K562 (cell line): ENCODE data around the gene AMBRA1. TPM values are rescaled to one million over a fixed set of nuclear protein-coding genes. Genes with fewer than 3 reads are reported as not detected.

Experiments
- ATAC-seq: fragments of 200-7000 bp; cut with Tn5 transposase; 3 replicates; pipeline ENCODE4 v1.9.1; 2020; ENCODE audit warnings: moderate library complexity
- BruUV-seq: library from RNA; stranded (reverse); fragments of 400-500 nt; replicated peaks from 2 replicates; lab custom pipeline; 2021; lab: Mats Ljungman, UMichigan
- CTCF ChIA-PET: fragments of 300-600 bp; formaldehyde crosslinking; extraction: SDS; loops from one replicate; lab custom pipeline; 2021; ENCODE audit warnings: low intra/inter-chr PET ratio; lab: Yijun Ruan, JAX
- POLR2A ChIA-PET: fragments of 300-600, 350-650 bp; sonication (Branson Sonifier 250); formaldehyde crosslinking; extraction: SDS; loops from one replicate; lab custom pipeline; 2021; ENCODE audit warnings: antibody characterized with exemption, inconsistent platforms; lab: Yijun Ruan, JAX
- DNase-seq, 4 experiments: peaks; one replicate each; pipeline versions ENCODE4 v3.0.0 to v3.0.0-alpha.2; 2011 to 2018; ENCODE audit warnings: low spot score in 3 of 4, mixed read lengths in 3 of 4; ENCODE audit errors: extremely low read depth in 1 of 4
- FAIRE-seq: peaks from 2 replicates; lab custom pipeline; 2011; peaks lifted over from hg19 to GRCh38; lab: Jason Lieb, UNC
- H2AFZ ChIP-seq: 2 replicates; pipeline ENCODE4 v1.6.0; 2011; ENCODE audit warnings: low read depth, low read length, control low read depth, inconsistent platforms
- H3K27ac ChIP-seq: fragments of 200-600 bp; 3 replicates; pipeline ENCODE4 v1.8.0; 2011; ENCODE audit warnings: low read depth, mild to moderate bottlenecking, control low read depth, inconsistent platforms, low read length, moderate library complexity, mixed read lengths; ENCODE audit errors: extremely low read depth
- H3K27me3 ChIP-seq, 2 experiments: fragments of 300-600 bp in 1 of 2; 2 replicates in 1 of 2; 3 replicates in 1 of 2; pipeline versions ENCODE4 v1.6.0 to v1.8.0; 2011; ENCODE audit warnings: inconsistent platforms in 2 of 2, low read length in 2 of 2, mild to moderate bottlenecking in 1 of 2, mixed read lengths in 1 of 2, moderate library complexity in 1 of 2; ENCODE audit not compliant: control insufficient read depth in 2 of 2, insufficient read depth in 2 of 2
- H3K36me3 ChIP-seq: fragments of 300-600 bp; 3 replicates; pipeline ENCODE4 v1.8.0; 2011; ENCODE audit warnings: mild to moderate bottlenecking, low read length, inconsistent platforms; ENCODE audit not compliant: control insufficient read depth, insufficient read depth
- H3K4me1 ChIP-seq, 2 experiments: fragments of 200-600 bp in 1 of 2; replicated peaks in 1 of 2; 2 replicates in 1 of 2; 3 replicates in 1 of 2; pipeline versions ENCODE4 v1.5.1 to v1.8.0; 2011; ENCODE audit warnings: inconsistent platforms in 2 of 2, low read length in 2 of 2, mild to moderate bottlenecking in 1 of 2, mixed read lengths in 1 of 2, moderate library complexity in 1 of 2; ENCODE audit not compliant: control insufficient read depth in 2 of 2, insufficient read depth in 2 of 2
- H3K4me2 ChIP-seq: 2 replicates; pipeline ENCODE4 v1.6.1; 2011; ENCODE audit warnings: low read length, control low read depth, inconsistent platforms, mixed read lengths; ENCODE audit not compliant: insufficient read depth
- H3K4me3 ChIP-seq: fragments of 200-600 bp; sonication (generic), shearing (Covaris generic); 2 replicates; pipeline ENCODE4 v1.5.1; 2016; ENCODE audit warnings: control low read depth, inconsistent platforms
- H3K79me2 ChIP-seq: fragments of 200-600 bp; 3 replicates; pipeline ENCODE4 v1.8.0; 2011; ENCODE audit warnings: low read length, inconsistent platforms; ENCODE audit not compliant: control insufficient read depth, insufficient read depth
- H3K9ac ChIP-seq, 2 experiments: 2 replicates each; pipeline versions ENCODE4 v1.6.0 to v1.6.1; 2011; ENCODE audit warnings: low read depth in 2 of 2, low read length in 2 of 2, control low read depth in 1 of 2, inconsistent platforms in 1 of 2, mild to moderate bottlenecking in 1 of 2, mixed read lengths in 1 of 2; ENCODE audit not compliant: insufficient read depth in 1 of 2
- H3K9me1 ChIP-seq: one replicate; pipeline ENCODE4 v1.6.0; 2011; ENCODE audit warnings: inconsistent platforms, mild to moderate bottlenecking, low read length, moderate library complexity; ENCODE audit not compliant: control insufficient read depth, insufficient read depth
- H3K9me3 ChIP-seq: replicated peaks from 2 replicates; pipeline ENCODE4 v1.5.1; 2011; ENCODE audit warnings: low read depth, low read length, inconsistent platforms; ENCODE audit not compliant: control insufficient read depth, insufficient read depth
- H4K20me1 ChIP-seq: replicated peaks from 2 replicates; pipeline ENCODE4 v1.6.1; 2011; ENCODE audit warnings: low read length, inconsistent platforms, mixed read lengths; ENCODE audit not compliant: control insufficient read depth, insufficient read depth
- ARID1B ChIP-seq: fragments of 450-650 bp; IDR thresholded peaks from 2 replicates; pipeline ENCODE4 v1.6.1; 2016; ENCODE audit warnings: antibody characterized with exemption, mild to moderate bottlenecking, inconsistent platforms
- BCL6 ChIP-seq: fragments of 250-450 bp; sonication (Bioruptor Pico); IDR thresholded peaks from 2 replicates; pipeline ENCODE4 v1.4.0; 2020
- GATAD2A ChIP-seq: fragments of 450-650 bp; IDR thresholded peaks from 2 replicates; pipeline ENCODE4 v1.6.1; 2017
- NFATC3 ChIP-seq: fragments of 450-650 bp; IDR thresholded peaks from 2 replicates; pipeline ENCODE4 v1.6.1; 2017; ENCODE audit warnings: mild to moderate bottlenecking
- TAF15 ChIP-seq: fragments of 200-400 bp; formaldehyde crosslinking; IDR thresholded peaks from 2 replicates; pipeline ENCODE4 v1.6.1; 2017; ENCODE audit warnings: mild to moderate bottlenecking, low read depth, low read length, moderate library complexity
- ZC3H4 ChIP-seq: sonication (generic); formaldehyde crosslinking; IDR thresholded peaks from 2 replicates; pipeline ENCODE4 v1.9.0; 2021; ENCODE audit warnings: missing genetic modification reagents, borderline replicate concordance
- ZNF76 ChIP-seq: fragments of 250-450 bp; sonication (Bioruptor Pico); IDR thresholded peaks from 2 replicates; pipeline ENCODE4 v1.4.0; 2020; ENCODE audit warnings: mild to moderate bottlenecking, moderate library complexity, borderline replicate concordance
- WGBS: fragments of 100-300 bp; shearing (Covaris generic); methylation state at CpG from one replicate; pipeline ENCODE4 v1.1.6; 2016; ENCODE audit warnings: low coverage, mixed read lengths; ENCODE audit not compliant: insufficient coverage; ENCODE audit errors: missing lambda C conversion rate; 5-methylcytosine and 5-hydroxymethylcytosine counted together
- in situ Hi-C: fragments of 300-500 bp; cut with MboI; formaldehyde crosslinking; loops from 4 replicates; pipeline ENCODE4 v1.15.0; 2018; ENCODE audit warnings: inconsistent platforms, mixed read lengths
- intact Hi-C: fragments of 100-400 bp; cut with micrococcal nuclease; formaldehyde crosslinking; loops from 2 replicates; pipeline ENCODE4 v1.14.2; 2022
- polyA plus RNA-seq, 8 experiments: library from polyadenylated mRNA; depleted of rRNA in 4 of 8; stranded (reverse) in 5 of 8; unstranded in 3 of 8; fragments of >200 nt; fragmentation: Nextera tagmentation in 2 of 8; fragmentation: Illumina TruSeq in 1 of 8; extraction: Ambion mirVana in 2 of 8; extraction: Trizol in 1 of 8; gene quantifications; 2 replicates each; pipeline versions ENCODE4 v1.2.1 to v1.2.3, GENCODE V29; 2011 to 2014; ENCODE audit warnings: inconsistent platforms in 1 of 8, missing spikeins in 1 of 8
- total RNA-seq, 7 experiments: library from RNA; depleted of rRNA in 6 of 7; stranded (reverse); fragments of >200 nt in 6 of 7; fragmentation: Illumina TruSeq in 2 of 7; extraction: Trizol in 2 of 7; gene quantifications; 2 replicates each; pipeline versions ENCODE4 v1.2.1 to v1.2.3, GENCODE V29; 2011 to 2021; ENCODE audit warnings: low replicate concordance in 1 of 7
- TF ChIP-seq, protein P1 (sequence below): fragments of 250-450 bp; sonication (Bioruptor Pico); IDR thresholded peaks from 2 replicates; pipeline ENCODE4 v1.5.1; 2021; ENCODE audit warnings: mild to moderate bottlenecking

AMBRA1 gene
- total and polyA plus RNA-seq, 9 of the 15 experiments (the other 6 are each of a cell fraction or from before 2014, with no cell fraction given), result 0.15 to 24.5 (median 13.0) TPM

DNA sequence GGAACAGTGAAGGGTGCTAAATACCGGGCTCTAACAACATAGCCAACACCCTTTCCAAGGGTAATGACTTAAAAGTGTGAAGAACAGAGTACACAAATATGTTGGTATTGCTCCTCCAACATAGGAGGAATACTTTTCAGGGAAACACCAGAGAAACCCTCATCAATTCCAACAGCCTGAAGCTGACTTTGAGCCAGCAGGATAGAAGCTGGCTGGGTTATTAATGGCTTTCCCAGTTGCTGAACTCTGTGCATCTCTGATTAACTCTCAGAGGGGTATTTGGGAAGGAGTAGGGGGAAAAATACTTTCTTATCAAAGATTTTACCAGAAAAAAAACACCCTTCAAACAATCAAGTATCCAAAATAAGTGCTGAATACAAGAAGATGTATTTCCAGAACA is 95.6 kb downstream of the AMBRA1 start:
- FAIRE-seq, result no peak
- no peaks in the 10 kb centered on the region for H4K20me1 ChIP-seq
- intact Hi-C loops, result no loop called here
- H3K9me1 ChIP-seq, result no peaks in the 10 kb centered on the region
- 69% methylated on average over 1 of the region's 1 CpG for WGBS
- no peak overlapping the region for H3K4me3 ChIP-seq
- CTCF ChIA-PET, result no interaction called here
- H3K79me2 ChIP-seq, result no peaks in the 10 kb centered on the region
- BruUV-seq, result no TSS peak
- no peaks in the 10 kb centered on the region for H3K27me3 ChIP-seq
- H3K9ac ChIP-seq, result no peak overlapping the region
- no peak for ATAC-seq
- in situ Hi-C loops, result no loop called here
- H3K4me1 ChIP-seq, result peaks cover 0 to 2% of the 10 kb centered on the region in 2 experiments; a peak in 1 of 5 replicates
- H3K4me2 ChIP-seq, result no peak overlapping the region
- no peak for DNase-seq
- POLR2A ChIA-PET, result interaction anchor here (1.3 to 1.9 kb wide), 2 partner anchors 10 to 12 kb away, joined by 3 to 6 read pairs; no protein-coding TSS in a partner anchor
- H3K36me3 ChIP-seq, result peaks cover 31% of the 10 kb centered on the region; the same call in 2 of the 3 replicates
- TF ChIP-seq ZNF76 (CRISPR knock-in tag) (no peak), NFATC3 (no peak), TAF15 (no peak), GATAD2A (no peak), ZC3H4 (CRISPR knock-in tag) (no peak), BCL6 (CRISPR knock-in tag) (no peak), ARID1B (no peak)
- TF ChIP-seq, protein P1, sequence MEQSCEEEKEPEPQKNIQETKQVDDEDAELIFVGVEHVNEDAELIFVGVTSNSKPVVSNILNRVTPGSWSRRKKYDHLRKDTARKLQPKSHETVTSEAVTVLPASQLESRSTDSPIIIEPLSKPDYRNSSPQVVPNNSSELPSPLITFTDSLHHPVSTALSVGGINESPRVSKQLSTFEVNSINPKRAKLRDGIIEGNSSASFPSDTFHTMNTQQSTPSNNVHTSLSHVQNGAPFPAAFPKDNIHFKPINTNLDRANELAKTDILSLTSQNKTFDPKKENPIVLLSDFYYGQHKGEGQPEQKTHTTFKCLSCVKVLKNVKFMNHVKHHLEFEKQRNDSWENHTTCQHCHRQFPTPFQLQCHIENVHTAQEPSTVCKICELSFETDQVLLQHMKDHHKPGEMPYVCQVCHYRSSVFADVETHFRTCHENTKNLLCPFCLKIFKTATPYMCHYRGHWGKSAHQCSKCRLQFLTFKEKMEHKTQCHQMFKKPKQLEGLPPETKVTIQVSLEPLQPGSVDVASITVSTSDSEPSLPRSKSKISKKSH (CRISPR knock-in tag), result no peak
- no peak overlapping the region for H2AFZ ChIP-seq
- H3K27ac ChIP-seq, result no peak overlapping the region
- H3K9me3 ChIP-seq, result no peaks in the 10 kb centered on the region
